NCI-H2227 (cell line): ENCODE data around the gene NBPF3.
"Not testable (repeated sequence)": the region's sequence is repeated elsewhere in the genome, so short reads cannot be mapped to it uniquely, and the experiment has no call there.

ENCODE experiments used
- DNase-seq: peaks from one replicate; lab custom pipeline; 2025; ENCODE audit not compliant: unreplicated experiment; lab: John Stamatoyannopoulos, UW

NBPF3 gene, protein sequence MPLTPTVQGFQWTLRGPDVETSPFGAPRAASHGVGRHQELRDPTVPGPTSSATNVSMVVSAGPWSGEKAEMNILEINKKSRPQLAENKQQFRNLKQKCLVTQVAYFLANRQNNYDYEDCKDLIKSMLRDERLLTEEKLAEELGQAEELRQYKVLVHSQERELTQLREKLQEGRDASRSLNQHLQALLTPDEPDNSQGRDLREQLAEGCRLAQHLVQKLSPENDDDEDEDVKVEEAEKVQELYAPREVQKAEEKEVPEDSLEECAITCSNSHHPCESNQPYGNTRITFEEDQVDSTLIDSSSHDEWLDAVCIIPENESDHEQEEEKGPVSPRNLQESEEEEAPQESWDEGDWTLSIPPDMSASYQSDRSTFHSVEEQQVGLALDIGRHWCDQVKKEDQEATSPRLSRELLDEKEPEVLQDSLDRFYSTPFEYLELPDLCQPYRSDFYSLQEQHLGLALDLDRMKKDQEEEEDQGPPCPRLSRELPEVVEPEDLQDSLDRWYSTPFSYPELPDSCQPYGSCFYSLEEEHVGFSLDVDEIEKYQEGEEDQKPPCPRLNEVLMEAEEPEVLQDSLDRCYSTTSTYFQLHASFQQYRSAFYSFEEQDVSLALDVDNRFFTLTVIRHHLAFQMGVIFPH

DNA sequence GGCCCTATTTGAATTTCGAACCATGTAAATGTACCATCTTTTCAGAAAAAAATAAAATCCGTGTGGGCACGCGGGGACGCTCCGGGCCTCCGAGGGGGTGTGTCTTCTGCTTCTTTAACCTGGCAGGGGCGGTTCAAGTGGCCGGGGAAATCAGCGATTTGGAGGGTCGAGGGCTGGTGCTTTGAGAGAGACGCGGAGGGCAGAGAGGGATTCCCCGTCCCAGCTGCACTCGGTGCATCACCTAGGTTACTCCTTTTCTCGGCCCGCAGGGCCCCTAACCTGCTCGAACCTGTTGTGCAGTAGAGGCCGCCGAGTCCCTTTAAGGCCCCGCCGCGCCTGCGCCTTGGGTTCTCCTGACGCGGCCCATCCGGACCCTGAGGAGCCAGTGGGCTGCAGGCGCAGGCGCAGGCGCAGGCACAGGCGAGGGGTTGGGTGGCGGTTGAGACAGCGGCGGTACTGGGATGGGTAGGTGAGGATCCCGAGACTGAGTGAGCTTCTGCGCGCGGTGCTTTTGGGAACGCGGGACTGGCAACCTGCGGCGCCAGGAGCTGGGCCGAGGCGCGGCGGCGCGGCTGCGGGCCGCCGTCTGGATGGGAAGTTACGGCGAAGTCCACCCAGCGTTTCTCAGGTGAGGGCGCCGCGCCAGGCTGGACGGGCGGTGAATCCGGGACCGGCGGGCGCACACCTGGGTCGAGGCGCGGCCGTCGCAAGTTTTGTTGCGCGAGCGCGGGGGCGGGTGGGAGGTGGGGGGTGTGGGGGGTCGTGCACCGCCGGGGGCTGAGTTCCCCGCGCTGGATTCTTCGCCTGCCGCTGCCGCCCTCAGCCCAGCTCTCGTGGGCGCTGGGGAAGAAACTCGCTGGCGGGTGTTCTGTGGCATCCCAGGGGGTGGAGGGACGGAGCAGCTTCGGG lies at the start of gene NBPF3:
Gene NBPF3 (plus strand): TSS at position 417 of the 909 bp plus-strand sequence. CDS start 4,950 bp downstream, outside the sequence.
- peak; percentile 91 for DNase-seq

DNA sequence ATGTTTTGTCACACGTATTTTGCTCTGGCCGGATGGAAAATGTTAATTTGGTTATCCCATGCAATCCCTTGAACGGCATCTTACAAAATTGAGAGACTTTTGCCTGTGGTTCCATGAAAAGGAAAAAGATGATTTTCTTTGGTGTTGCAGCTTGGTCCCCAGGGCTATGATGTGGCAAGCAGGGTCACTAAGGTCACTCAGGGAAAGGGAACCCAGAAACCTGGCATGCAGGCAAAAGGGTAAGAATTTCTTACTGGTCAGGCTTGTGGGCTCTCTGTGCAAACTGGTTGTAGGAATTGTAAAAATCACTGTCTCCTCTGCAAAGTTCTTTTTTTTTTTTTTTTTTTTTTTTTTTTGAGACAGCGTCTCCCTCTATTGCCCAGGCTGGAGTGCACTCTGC lies 48.4 kb upstream of the NBPF3 start:
- no peak for DNase-seq

DNA sequence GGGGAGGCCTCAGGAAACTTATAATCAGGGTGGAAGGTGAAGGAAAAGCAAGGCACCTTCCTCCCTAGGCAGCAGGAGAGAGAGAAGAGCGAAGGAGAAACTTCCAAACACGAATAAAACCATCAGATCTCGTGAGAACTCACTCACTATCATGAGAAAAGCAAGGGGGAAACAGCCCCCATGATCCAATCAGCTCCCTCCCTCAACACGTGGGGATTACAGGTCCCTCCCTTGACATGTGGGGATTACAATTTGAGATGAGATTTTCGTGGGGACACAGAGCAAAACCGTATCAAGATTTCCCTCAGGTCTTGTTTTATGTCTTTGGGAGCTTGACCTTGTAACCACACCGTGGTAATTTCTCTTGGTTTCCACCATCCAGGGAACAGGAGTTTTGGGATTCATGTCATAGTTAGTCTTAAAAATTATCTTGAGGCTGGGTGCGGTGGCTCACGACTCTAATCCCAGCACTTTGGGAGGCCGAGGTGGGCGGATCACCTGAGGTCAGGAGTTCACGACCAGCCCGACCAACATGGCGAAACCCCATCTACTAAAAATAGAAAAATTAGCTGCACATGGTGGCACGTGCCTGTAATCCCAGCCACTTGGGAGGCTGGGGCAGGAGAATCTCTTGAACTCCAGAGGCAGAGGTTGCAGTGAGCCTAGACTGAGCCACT lies 47.2 kb upstream of the NBPF3 start:
- no peak for DNase-seq

DNA sequence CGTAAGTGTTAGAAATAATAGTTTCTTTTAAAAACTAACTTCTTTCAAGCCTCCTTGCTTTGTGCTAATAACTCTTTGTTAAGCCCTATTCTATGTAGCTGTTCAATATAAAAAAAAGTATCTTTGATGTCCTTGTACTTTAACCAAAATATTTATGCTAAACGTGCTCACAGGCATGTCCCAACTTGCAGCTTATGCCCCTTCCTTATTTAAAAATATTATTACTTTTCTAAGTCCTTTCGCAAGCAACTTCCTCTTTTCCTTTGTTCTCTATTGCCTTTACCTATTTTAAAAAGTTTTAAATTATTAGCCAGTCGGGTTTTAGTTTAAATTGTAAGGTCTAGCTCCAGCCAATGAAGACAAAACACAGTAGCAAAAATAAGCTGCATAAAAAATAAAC lies 43.4 kb upstream of the NBPF3 start:
- DNase-seq = no peak

DNA sequence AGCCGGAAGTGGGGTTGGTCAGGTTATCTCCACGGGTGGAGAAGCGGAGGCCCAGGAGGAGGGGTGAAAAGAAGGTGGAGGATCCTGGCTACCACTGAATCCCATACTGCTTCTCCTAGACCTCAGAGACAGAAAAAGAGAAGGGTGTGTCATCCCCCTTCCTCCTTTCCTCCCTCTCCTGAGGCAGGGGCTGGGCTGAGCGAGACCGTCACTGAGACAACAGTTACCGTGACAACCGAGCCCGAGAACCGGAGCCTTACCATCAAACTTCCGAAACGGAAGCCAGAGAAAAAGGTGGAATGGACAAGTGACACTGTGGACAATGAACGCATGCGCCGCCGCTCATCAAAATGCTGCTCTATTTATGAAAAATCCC lies 42.1 kb upstream of the NBPF3 start:
- DNase-seq = peak; percentile 84

DNA sequence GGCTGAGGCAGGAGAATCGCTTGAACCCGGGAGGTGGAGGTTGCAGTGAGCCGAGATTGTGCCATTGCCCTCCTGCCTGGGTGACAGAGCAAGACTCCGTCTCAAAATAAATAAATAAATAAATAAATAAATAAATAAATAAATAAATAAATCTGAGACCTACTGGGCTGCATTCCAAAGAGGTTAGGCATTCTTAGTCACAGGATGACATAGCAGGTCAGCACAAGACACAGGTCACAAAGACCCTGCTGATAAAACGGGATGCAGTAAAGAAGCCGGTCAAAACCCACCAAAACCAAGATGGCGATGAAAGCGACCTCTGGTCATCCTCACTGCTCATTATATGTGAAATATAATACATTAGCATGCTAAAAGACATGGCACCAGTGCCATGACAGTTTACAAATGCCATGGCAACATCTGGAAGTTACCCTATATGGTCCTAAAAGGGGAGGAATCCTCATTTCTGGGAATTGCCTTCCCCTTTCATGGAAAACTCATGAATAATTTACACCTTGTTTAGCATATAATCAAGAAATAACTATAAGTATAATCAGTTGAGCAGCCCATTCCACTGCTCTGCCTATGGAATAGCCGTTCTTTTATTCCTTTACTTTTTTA lies 38.1 kb upstream of the NBPF3 start:
- DNase-seq = not testable (repeated sequence)

DNA sequence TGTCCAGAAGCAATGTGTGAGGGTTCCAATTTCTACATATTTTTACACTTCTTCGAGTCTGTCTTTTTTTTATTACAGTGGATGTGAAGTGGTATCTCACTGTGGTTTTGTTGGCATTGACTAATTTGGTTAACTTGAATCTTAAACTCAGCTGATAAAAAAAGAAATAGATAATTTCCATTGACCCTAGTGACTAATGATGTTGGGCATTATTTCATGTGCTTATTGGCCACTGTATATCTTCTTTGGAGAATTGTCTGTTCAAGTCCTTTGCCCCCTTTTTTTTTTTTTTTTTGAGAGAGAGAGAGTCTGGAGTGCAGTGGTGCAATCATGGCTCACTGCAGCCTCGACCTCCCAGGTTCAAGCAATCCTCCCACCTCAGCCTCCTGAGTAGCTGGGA lies 33.3 kb upstream of the NBPF3 start:
- no peak for DNase-seq

DNA sequence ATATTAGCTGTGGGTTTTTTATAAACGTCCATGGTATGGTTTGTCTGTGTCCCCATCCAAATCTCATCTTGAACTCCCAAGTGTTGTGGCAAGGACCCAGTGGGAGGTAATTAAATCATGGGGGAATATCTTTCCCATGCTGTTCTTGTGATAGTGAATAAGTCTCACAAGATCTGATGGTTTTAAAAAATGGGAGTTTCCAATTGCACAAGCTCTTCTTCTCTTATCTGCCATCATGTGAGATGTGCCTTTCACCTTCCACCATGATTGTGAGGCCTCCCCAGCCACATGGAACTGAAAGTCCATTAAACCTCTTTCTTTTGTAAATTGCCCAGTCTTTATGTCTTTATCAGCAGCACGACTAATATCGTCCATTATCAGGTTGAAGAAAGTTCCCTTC lies 30.0 kb upstream of the NBPF3 start:
- DNase-seq = not testable (repeated sequence)

DNA sequence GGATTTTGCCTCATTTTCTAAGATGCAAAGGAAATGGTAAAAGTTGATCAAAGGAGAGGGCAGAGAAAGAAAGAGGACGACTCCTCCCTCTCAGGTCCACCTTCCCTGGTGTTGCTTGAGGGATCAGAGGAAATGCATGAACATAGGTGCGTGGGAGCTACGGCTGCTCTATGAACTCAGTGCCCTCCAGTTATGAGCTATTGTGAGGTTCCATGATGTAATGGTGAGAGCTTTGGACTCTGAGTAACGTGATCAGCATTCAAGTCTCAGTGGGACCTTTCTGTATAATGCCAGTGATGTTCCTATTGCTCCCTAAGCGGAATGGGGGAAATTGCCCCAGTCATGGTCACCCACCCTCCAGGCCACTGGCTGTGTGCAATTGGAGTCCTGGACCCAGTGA lies 25.9 kb upstream of the NBPF3 start:
- DNase-seq = no peak

DNA sequence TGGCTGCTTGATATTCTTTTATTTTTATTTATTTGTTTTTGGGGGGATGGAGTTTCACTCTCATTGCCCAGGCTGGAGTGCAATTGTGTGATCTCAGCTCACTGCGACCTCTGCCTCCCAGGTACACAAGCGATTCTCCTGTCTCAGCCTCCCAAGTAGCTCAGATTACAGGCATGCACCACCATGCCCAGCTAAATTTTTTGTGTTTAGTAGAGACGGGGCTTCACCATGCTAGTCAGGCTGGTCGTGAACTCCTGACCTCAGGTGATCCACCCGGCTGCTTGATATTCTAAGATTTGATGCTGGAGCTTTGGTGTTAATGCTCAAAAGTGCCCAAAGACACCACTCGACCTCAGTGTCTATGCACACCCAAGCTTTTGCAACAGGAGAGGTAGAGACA lies 19.6 kb upstream of the NBPF3 start:
- not testable (repeated sequence) for DNase-seq

DNA sequence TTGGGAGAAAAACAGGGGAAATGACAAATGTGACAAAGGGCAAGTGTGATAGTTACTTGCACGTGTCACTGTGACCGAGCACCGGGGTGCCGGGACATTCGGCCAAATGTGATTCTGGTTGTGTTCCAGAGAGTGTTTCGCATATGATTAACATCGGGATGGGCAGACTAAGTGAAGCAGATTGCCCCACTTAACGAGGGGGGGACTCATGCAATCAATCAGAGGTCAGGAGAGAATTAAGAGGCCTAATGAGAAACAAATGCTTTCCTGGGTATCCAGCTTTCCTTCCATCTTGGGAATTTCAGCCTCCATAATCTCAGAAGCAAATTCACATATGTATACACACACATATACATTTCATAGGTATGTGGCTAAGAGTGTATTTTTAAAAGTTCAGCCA lies 18.6 kb upstream of the NBPF3 start:
- DNase-seq = not testable (repeated sequence)

DNA sequence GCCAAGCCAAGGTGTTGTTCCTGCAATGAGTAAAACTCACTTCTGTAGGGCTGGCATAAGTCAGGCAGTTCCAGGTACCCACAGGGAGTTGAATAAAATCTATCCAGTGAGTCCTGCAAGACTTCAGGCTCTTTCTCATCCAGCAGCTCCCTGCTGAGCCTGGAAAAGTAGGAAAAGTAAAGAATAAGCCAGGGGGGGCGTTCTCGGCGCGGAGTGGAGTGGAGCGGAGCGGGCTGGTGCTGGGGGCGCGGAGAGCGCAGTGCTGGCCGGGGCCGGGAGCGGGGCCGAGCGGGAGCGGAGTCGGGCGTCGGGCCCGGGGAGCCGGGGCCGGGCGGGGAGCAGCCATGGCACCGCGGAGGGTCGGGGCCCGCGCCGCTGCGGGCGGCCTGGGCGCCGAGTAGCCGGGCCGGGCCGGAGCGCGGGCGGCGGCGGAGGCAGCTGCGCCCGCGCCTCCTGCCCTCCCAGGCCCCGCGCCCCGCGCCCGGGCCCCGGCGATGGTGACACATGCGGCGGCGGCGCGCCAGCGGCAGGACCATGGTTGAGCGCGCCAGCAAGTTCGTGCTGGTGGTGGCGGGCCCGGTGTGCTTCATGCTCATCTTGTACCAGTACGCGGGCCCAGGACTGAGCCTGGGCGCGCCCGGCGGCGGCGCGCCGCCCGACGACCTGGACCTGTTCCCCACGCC lies 12.0 kb upstream of the NBPF3 start:
- DNase-seq = not testable (repeated sequence)

DNA sequence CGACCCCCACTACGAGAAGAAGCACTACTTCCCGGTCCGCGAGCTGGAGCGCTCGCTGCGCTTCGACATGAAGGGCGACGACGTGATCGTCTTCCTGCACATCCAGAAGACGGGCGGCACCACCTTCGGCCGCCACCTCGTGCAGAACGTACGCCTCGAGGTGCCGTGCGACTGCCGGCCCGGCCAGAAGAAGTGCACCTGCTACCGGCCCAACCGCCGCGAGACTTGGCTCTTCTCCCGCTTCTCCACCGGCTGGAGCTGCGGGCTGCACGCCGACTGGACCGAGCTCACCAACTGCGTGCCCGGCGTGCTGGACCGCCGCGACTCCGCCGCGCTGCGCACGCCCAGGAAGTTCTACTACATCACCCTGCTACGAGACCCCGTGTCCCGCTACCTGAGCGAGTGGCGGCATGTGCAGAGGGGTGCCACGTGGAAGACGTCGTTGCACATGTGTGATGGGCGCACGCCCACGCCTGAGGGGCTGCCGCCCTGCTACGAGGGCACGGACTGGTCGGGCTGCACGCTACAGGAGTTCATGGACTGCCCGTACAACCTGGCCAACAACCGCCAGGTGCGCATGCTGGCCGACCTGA lies 11.4 kb upstream of the NBPF3 start:
- not testable (repeated sequence) for DNase-seq

DNA sequence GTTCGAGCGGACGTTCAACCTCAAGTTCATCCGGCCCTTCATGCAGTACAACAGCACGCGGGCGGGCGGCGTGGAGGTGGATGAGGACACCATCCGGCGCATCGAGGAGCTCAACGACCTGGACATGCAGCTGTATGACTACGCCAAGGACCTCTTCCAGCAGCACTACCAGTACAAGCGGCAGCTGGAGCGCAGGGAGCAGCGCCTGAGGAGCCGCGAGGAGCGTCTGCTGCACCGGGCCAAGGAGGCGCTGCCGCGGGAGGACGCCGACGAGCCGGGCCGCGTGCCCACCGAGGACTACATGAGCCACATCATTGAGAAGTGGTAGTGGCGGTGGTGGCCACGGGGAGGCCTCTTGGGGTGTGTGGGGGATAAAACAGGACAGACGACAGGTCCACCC lies 10.7 kb upstream of the NBPF3 start:
- DNase-seq = not testable (repeated sequence)

DNA sequence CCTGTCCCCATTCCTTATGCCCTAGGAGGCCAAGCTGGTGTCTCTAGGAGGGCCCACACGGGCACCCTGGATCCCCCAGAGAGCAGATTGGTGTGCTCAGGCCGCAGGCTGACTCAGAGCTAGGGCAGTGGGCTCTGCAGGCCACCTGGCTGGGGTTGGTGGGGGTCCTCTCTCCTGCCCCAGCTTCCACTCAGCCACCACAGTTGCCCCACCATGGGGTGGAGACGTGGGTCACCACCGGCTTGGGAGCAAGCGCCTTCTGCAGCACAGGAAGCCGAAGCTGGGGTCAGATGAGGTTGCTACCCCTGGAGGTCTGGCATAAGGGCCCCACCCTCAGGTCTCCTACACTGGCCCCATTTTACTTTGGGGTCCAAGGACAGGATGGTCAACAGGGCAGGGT lies 9.1 kb upstream of the NBPF3 start:
- not testable (repeated sequence) for DNase-seq

DNA sequence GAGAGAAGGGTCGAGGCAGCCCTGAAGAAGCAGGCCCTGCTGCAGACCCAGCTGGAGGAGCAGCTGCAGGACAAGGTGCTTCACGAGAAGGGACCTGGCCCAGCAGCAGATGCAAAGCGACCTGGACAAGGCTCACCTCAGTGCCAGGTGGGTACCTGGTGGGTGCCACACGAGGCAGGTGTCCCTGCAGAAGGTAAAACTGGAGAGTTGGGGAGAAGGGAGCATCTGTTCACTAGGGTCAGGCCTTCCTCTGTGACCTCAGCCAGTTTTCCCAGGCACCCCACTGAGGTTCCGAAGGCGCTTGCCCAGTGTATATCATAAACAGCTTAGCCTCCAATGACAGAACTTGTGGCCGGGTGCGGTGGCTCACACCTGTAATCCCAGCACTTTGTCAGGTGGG lies 5.5 kb upstream of the NBPF3 start:
- no peak for DNase-seq

DNA sequence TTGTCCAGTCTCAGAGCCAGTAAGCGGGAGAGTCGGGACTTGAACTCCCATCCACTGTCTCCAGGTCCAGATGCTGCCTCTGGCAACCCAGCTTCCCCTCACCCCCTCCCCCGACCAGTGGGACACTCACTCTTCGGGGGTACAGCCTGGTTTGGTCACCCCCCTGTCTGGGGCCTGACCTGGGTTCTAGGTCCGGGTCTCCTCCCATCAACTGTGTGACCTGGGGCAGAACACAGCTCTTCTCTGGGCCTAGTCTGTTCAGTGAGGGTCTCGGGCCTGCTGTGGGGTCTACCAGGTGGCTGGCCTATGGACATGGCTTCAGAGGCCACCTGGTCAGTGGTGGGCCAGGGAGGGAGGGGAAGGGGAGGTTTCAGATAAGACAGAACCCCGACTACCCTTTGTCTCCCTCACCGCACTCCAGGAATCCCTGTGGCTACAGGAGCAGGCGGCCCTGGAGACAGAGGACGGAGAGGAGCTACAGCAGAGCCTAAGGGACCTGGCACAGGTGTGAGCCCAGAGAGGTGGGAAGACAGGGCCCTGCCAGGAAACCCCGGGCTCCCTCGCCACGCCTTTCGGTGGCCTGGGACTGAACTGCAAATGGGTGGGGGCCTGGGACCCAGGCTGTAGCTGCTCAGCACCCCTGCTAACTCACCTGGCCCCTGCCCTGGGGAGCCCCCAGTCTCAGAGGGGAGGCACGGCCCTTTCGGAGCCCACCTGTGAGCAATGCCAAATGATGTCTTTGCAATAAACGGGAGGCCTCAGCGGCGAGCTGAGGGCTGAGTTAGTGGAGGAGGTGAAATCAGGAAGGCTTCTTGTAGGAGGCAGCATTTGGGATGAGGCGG lies 4.1 kb upstream of the NBPF3 start:
- DNase-seq = no peak

DNA sequence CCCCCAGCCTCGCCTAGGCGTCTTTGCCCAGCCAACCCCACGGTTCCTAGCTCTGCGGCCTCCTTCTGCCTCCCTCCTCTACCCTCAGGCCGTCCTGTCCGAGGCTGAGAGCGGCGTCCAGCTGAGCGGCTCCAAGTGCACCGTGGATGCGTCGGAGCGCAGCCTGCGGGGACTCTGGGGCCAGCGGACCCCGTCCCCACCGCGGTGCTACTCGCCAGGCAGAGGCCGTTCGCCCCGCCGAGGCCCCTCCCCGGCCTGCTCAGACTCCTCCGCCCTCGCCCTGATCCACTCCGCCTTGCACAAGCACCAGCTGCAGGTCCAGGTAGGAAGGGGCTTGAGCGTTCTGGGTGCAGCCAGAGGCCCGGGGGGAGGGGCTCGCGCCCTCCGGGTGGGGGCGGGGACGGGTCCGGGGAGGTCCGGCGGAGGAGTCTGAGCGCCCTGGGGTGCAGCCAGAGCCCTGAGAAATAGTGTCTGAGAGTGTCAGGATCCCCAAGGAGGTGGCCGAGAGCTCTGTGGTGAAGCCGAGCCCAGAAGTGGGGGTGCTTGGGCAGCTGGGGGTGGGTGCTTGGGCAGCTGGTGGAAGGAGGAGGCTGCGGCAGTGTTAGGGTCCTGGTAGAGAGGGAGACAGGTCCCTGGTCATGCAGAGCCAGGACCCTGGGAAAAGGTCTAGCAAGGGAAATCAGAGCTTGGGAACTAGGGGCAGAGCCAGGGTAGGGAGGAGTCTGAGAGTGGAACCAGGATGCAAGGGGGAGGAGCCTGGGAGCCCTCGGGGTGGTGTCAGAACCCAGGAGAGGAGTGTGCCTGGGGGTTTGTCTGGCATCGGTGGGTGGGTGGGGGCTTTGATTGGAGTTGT lies 3.2 kb upstream of the NBPF3 start:
- peak; percentile 48 for DNase-seq
